HG02763 (cell line): ENCODE measurements around the gene UBP1.

ENCODE experiments used
- ATAC-seq: cut with Tn5 transposase; IDR thresholded peaks from one replicate; pipeline ENCODE4 v1.9.1; 2021; ENCODE audit warnings: mild to moderate bottlenecking, moderate library complexity; ENCODE audit not compliant: unreplicated experiment

UBP1 gene

DNA sequence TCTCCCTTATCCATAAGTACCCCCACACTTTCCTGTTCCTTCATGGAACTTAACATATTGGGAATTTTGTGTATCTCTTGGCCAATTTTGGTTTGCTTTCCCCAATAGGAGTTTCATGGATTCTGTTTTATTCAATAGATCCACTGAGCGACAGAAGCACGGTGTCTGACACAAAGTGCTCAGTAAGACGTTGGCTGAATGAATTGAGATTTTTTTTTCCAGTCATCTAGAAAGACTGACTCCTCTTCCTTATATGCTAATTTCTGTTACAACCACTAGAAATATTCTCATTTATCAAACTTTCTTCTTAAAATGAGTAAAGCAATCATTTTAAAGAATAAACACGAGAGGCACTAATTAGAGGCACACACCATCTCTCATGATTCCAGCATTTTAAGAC lies 48.1 kb downstream of the UBP1 start:
- no peak for ATAC-seq

DNA sequence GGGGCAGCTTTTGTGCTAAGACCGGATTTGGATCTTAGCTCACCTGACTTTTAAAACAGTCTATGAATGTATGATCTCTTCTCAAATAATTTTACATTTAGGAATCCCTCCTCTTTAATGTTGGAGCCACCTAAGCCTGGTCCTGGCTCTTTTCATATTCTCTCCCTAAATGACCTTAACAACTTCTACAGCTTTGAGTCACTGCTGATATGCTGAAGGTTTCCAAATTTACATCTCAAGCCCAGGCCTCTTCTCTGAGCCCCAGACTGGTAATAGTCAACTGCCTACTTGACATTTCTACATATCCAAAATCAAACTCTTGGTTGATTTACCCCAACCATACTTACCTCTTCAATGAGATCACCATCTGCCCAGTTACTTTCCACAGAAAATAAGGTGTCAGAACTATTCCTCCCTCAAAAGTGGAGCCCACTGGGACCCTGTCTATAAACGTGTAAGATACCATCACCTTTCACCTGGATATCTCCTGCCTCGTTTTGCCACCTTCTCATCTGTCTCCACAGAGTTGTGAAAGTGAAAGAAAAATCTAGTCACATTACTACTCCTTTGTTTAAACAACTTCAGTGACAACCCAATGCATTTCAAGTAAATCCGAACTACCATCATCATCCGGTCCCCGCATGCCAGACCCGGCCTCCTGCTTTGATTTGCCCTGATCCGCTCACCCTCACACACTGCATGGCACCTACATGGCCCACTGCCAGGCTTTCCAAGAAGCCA lies 48.8 kb downstream of the UBP1 start:
- ATAC-seq, result no peak

DNA sequence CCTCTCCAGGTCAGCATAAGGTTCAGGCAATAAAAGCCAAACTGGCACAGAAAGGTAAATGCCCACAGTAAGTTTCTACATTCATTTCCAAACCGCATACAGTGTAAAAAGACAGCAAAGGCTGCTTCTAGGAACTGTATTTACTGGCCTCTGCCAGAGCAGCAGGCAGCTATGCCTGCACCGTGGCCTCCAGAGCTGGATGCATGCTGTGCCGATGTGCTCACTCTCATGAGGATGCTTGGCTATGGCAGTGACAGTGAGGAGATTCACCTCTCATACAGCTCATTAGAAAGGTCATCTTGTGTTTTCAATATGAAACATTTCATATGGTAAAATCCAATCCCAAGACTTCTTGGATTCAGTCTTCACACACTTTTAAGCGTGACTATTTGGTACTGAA lies 50.3 kb downstream of the UBP1 start:
- ATAC-seq, result no peak

GRCh38 chr3:33388374-33389100 lies 51.7 kb downstream of the UBP1 start:
- no peak for ATAC-seq

DNA sequence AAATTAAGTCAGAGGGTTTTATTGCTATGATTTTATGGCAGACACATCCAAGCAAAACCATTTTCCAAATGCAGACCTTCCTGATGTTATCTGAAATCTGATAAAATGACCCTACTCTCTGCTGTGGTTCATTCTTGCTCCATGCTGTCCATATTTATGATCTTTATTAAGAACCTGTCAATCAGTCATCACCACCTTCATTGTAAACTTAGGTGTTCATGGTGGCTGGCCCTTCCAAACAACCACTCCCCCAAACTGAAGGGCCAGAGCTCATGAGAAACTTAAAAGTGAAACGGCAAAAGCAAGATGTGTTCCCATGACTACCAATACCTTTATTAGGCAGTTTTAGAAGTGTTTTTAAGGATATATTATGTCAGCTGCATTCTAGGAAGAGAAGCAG lies 53.6 kb downstream of the UBP1 start:
- no peak for ATAC-seq

DNA sequence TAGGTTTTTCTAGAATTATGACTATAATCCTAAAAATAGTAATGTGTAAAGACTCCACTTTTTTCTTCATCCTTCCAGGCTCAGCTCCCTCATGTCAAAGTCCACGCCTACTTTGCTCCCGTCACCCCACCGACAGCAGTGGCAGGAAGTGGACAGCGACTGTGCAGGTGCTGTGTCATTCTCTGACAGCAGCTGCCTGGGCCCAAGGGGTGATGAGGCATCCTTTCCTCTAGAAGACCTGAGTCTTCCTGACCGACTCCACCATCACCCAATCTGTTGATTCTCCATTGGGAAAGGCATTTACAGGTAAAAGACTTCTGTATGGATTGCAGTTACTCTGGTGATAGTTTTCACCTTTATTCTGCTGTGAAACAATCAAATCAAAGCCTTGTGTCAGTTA lies 54.8 kb downstream of the UBP1 start:
- ATAC-seq, result no peak

- no peak for ATAC-seq
Measured at GRCh38 chr3:33383951-33384350, 56.3 kb downstream of the UBP1 start.

DNA sequence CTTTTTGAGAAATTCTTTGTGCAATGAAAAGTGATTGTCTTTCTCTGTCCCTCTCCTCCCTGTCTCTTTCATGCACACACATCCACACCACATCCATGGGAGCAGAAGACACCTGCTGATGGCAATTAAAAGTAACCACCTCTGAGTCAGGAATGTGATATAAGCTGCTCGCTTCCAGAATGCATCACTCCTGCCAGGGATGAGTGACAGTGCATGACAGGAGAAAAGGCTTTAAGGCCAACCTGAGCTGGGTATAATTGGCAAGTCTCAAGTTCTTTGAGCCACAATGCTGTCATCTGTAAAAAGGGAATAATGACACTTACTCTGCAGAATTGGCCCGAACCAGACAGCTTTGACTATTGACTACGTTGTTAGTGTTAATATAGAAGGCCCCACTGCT lies 59.6 kb downstream of the UBP1 start:
- no peak for ATAC-seq

- no peak for ATAC-seq
Measured at GRCh38 chr3:33377931-33378330, 62.3 kb downstream of the UBP1 start.

GRCh38 chr3:33377489-33377888 lies 62.7 kb downstream of the UBP1 start:
- ATAC-seq, result no peak

- ATAC-seq, result no peak
Measured at GRCh38 chr3:33373082-33373437, 67.1 kb downstream of the UBP1 start.

DNA sequence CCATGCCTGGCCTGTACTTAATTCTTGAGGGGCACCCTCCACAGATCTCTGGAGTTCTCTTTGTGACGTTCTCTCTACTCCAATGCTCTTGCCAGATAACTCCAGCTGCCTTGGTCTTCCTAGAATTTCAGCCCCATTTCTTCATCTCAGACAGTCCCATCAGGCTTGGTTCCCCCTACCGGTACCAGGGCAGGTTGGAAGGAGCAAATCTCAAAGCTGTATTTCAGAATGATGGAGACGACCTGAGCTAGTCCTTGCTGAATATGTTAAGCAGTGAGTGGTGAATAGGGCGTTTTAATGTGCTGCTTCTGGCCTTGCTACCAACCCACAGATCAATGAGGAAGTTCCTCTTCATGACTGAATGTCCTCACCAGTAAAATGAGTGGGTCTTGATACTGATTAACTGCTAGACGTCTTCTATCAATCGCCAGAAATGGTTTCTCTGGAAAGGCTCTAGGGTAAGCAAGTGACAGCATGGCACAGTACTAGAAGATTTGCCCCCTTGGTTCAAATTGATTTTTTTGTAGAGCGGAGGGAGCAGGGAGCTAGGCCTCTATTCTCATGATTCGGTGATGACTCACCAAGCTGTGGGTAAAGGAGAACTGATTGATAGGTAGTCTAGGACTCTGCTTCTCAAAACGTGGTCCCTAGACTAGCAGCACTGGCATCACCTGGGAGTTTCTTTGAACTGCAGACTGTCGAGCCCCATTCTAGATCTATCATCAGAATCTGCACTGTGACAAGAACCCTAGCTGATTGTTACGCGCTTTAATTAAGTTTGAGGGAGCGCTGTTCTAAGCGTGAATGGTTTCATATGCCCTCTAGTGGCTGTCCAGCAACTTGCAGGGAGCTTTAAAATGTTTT lies 67.8 kb downstream of the UBP1 start:
- ATAC-seq, result peak; percentile 56

DNA sequence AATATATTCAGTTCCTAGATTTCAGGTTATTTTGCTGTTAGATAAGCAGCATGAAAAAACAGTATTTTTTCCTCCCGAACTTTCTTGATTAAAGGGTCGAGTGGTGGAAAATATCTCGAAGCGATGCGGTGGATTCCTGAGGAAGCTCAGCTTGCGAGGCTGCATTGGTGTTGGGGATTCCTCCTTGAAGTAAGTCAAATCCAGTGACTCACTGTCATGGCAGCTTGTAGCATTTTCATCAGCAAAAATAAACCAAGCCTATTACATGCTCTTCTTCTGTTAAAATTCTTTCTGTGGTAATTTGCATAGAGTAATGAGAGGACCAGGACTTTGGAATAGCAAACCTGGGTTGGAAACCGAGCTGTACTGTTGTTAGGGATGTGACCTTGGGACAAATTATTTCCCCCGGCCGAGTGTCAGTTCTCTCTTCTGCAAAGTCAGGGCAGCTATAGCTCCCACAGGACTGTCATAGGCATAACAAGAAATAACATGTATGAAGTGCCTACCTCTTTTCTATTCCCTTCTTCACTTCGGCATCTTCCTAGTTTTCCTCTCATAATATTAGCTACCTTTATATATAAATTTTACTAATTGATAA lies 75.6 kb downstream of the UBP1 start:
- ATAC-seq, result no peak

GRCh38 chr3:33364060-33364459 lies 76.1 kb downstream of the UBP1 start:
- ATAC-seq, result no peak

- ATAC-seq, result no peak
Measured at GRCh38 chr3:33363113-33363800, 76.9 kb downstream of the UBP1 start.

DNA sequence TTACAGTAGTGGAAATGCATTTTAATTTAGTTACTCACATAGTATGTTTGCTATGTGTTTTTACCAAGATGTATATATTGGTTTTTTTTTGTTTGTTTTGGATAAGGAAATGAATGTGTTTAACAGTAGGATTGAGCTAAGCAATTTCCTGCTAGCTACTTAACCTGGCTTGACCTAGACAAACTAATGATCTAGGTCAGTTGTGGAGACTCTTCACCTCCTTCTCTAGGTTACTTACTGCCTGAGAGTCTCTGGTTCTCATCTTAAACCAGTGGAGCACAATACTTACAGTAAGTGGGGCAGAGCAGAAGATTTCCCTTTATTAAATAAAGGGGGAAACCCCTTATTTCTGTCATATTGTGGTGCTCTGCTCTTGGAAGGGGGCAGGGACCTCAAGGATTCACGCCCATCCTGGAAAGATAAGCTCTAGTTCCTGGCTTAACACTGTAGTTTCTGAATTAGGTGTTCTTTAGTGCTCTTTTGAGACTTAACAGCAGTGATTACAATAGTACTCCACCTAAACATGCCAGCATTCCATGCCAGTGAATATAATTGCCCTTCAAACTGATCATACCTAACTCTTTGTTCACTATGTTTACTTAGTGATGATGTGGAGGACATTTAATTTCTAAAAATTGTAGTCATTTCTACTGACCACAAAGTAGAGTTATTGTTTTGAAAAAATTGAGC lies 79.9 kb downstream of the UBP1 start:
- no peak for ATAC-seq

DNA sequence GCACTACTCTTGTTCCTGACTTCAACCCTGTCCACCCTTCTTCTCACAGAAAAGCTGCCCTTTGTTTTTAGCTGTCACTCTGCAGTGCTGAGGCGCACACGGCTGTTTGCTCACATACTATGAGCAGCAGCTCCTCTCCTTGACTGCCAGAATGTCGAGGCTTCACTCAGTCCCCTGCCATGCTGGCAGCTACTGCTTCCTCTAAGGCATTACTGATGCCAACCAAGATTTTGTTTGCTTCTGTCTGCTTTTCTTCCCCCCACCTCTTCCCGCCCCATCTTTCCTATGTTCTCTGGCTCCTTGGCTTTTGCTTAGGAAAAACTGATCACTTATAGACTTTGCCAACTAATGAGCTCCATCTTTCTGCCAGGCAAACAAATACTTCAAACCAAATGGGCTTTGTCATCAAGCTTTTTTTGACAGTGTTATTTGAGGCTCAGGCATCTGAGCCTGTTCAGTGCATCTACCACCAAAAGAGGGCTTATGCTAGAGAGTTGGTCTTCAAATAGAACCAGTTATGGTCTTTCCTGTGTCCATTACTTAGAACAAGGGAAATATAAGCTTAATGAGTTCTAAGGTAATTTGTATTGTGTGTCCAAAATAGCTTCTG lies 81.9 kb downstream of the UBP1 start:
- no peak for ATAC-seq

DNA sequence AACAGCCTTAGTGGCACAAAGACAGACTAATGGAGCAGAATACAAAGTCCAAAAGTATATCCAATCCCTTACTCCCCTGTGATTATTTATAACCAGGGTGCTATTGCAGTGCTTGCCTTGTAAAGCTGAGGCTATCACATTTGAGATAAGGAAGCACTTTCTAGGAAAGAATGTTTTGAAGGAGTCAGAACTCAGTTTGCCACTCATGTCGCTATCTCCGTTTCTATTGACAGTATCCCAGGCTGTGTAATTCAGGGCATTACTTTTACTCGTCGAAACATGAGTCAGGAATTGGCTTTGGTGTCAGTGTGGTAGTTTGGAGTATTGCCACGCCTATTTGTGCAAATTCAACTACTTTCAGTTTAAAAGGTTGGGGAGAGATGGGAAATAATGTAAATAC lies 84.6 kb downstream of the UBP1 start:
- ATAC-seq, result no peak

- no peak for ATAC-seq
Measured at GRCh38 chr3:33339758-33340157, 100.4 kb downstream of the UBP1 start.
